ENCODE measurements around the gene MED7.

The MED7 gene

DNA sequence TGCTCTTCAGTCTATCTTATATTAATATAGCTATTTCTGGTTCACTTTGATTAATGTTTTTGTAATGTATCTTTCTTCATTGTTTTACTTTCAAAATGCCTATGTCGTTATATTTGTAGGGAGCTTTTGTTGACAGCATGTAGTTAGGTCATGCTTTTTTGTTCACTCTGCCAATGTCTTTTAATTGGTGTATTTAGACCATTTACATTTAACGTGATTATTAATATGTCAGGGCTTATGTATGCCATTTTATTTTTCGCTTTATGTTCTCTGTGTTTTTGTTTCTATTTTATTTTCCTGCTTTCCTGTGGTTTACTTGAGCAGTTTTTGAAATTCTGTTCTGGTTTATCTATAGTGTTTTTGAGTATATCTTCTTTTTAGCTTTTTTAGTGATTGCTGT lies 12.6 kb upstream of the MED7 start:
- ChIA-PET POLR2A (no interaction called here), CTCF (interaction anchor here (0.5 to 0.8 kb wide), 2 partner anchors 29 to 173 kb away, joined by 3 read pairs; no protein-coding TSS in a partner anchor)
- Histone ChIP-seq H3K27ac (ENCODE audit: extremely low read depth, low read depth, low read length) (no peak overlapping the region), H3K9me3 (ENCODE audit: control insufficient read depth, insufficient read depth, low read depth, low read length) (no peaks in the 10 kb centered on the region), H3K4me3 (ENCODE audit: low read depth, low read length) (no peak overlapping the region), H3K36me3 (ENCODE audit: control insufficient read depth in 2 of 2, insufficient read depth in 1 of 2, low read length in 2 of 2) (no peaks in the 10 kb centered on the region), H3K4me1 (ENCODE audit: control insufficient read depth, insufficient read depth, low read length) (no peaks in the 10 kb centered on the region)
- TF ChIP-seq IKZF3 (tag by site-specific recombination; IDR thresholded peaks at IDR 0.05) (no peak), ZFP37 (tag by site-specific recombination; IDR thresholded peaks at IDR 0.05) (no peak), ZNF366 (tag by site-specific recombination; conservative IDR thresholded peaks at IDR 0.05) (no peak), ZNF677 (tag by site-specific recombination; IDR thresholded peaks at IDR 0.05) (no peak), ZNF501 (tag by site-specific recombination; IDR thresholded peaks at IDR 0.05) (no peak), ZNF175 (tag by site-specific recombination; IDR thresholded peaks at IDR 0.05) (no peak), ZNF510 (tag by site-specific recombination; IDR thresholded peaks at IDR 0.05; ENCODE audit: insufficient replicate concordance) (no peak), BCL6B (tag by site-specific recombination; IDR thresholded peaks at IDR 0.05) (no peak), SP3 (tag by site-specific recombination; IDR thresholded peaks at IDR 0.05) (no peak), ZNF571 (tag by site-specific recombination; IDR thresholded peaks at IDR 0.05) (no peak), ZNF394 (tag by site-specific recombination; IDR thresholded peaks at IDR 0.05; ENCODE audit: borderline replicate concordance) (no peak), ZNF600 (tag by site-specific recombination; IDR thresholded peaks at IDR 0.05) (no peak), ZNF391 (tag by site-specific recombination; IDR thresholded peaks at IDR 0.05; ENCODE audit: borderline replicate concordance, low read depth) (no peak), ZNF561 (tag by site-specific recombination; IDR thresholded peaks at IDR 0.05; ENCODE audit: borderline replicate concordance) (no peak), ZNF335 (tag by site-specific recombination; conservative IDR thresholded peaks at IDR 0.05) (no peak)
- TF ChIP-seq, protein P1, sequence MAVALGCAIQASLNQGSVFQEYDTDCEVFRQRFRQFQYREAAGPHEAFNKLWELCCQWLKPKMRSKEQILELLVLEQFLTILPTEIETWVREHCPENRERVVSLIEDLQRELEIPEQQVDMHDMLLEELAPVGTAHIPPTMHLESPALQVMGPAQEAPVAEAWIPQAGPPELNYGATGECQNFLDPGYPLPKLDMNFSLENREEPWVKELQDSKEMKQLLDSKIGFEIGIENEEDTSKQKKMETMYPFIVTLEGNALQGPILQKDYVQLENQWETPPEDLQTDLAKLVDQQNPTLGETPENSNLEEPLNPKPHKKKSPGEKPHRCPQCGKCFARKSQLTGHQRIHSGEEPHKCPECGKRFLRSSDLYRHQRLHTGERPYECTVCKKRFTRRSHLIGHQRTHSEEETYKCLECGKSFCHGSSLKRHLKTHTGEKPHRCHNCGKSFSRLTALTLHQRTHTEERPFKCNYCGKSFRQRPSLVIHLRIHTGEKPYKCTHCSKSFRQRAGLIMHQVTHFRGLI (tag by site-specific recombination; IDR thresholded peaks at IDR 0.05): no peak
- TF ChIP-seq, protein P2, sequence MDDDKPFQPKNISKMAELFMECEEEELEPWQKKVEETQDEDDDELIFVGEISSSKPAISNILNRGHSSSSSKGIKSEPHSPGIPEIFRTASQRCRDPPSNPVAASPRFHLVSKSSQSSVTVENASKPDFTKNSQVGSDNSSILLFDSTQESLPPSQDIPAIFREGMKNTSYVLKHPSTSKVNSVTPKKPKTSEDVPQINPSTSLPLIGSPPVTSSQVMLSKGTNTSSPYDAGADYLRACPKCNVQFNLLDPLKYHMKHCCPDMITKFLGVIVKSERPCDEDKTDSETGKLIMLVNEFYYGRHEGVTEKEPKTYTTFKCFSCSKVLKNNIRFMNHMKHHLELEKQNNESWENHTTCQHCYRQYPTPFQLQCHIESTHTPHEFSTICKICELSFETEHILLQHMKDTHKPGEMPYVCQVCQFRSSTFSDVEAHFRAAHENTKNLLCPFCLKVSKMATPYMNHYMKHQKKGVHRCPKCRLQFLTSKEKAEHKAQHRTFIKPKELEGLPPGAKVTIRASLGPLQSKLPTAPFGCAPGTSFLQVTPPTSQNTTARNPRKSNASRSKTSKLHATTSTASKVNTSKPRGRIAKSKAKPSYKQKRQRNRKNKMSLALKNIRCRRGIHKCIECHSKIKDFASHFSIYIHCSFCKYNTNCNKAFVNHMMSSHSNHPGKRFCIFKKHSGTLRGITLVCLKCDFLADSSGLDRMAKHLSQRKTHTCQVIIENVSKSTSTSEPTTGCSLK (tag by site-specific recombination; IDR thresholded peaks at IDR 0.05): no peak
- TF ChIP-seq, protein P3, sequence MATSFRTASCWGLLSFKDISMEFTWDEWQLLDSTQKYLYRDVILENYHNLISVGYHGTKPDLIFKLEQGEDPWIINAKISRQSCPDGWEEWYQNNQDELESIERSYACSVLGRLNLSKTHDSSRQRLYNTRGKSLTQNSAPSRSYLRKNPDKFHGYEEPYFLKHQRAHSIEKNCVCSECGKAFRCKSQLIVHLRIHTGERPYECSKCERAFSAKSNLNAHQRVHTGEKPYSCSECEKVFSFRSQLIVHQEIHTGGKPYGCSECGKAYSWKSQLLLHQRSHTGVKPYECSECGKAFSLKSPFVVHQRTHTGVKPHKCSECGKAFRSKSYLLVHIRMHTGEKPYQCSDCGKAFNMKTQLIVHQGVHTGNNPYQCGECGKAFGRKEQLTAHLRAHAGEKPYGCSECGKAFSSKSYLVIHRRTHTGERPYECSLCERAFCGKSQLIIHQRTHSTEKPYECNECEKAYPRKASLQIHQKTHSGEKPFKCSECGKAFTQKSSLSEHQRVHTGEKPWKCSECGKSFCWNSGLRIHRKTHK (tag by site-specific recombination; IDR thresholded peaks at IDR 0.05): no peak
- TF ChIP-seq, protein P4, sequence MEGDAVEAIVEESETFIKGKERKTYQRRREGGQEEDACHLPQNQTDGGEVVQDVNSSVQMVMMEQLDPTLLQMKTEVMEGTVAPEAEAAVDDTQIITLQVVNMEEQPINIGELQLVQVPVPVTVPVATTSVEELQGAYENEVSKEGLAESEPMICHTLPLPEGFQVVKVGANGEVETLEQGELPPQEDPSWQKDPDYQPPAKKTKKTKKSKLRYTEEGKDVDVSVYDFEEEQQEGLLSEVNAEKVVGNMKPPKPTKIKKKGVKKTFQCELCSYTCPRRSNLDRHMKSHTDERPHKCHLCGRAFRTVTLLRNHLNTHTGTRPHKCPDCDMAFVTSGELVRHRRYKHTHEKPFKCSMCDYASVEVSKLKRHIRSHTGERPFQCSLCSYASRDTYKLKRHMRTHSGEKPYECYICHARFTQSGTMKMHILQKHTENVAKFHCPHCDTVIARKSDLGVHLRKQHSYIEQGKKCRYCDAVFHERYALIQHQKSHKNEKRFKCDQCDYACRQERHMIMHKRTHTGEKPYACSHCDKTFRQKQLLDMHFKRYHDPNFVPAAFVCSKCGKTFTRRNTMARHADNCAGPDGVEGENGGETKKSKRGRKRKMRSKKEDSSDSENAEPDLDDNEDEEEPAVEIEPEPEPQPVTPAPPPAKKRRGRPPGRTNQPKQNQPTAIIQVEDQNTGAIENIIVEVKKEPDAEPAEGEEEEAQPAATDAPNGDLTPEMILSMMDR (tag by site-specific recombination; IDR thresholded peaks at IDR 0.05): no peak
